Measurements from ENCODE around the gene C2orf72.
A peak's percentile ranks its signal among the peaks of the same experiment; 100 is the strongest.
"Not testable (repeated sequence)": the region's sequence is repeated elsewhere in the genome, so short reads cannot be mapped to it uniquely, and the experiment has no call there.

C2orf72 gene

GRCh38 chr2:231012463-231012862, 24.9 kb upstream of the C2orf72 start:
- DNase-seq (ENCODE audit: low read depth in 2 of 2): no peak
- no peak overlapping the region for H3K4me3 ChIP-seq (replicated peaks in 1 of 2; ENCODE audit: low read depth in 2 of 2, low read length in 2 of 2)
- no peak for TF ChIP-seq CTCF (IDR thresholded peaks at IDR 0.05; ENCODE audit: low read depth, low read length)

GRCh38 chr2:231013820-231014219, 23.5 kb upstream of the C2orf72 start:
- TF ChIP-seq CTCF (IDR thresholded peaks at IDR 0.05; ENCODE audit: low read depth, low read length): no peak
- no peak overlapping the region for H3K4me3 ChIP-seq (replicated peaks in 1 of 2; ENCODE audit: low read depth in 2 of 2, low read length in 2 of 2)
- DNase-seq (ENCODE audit: low read depth in 2 of 2): no peak

GRCh38 chr2:231015478-231015877, 21.8 kb upstream of the C2orf72 start:
- no peak overlapping the region for H3K4me3 ChIP-seq (replicated peaks in 1 of 2; ENCODE audit: low read depth in 2 of 2, low read length in 2 of 2)
- TF ChIP-seq CTCF (IDR thresholded peaks at IDR 0.05; ENCODE audit: low read depth, low read length): no peak
- DNase-seq (ENCODE audit: low read depth in 2 of 2): no peak

- DNase-seq (ENCODE audit: low read depth in 2 of 2): no peak
- no peak overlapping the region for H3K4me3 ChIP-seq (replicated peaks in 1 of 2; ENCODE audit: low read depth in 2 of 2, low read length in 2 of 2)
- no peak for TF ChIP-seq CTCF (IDR thresholded peaks at IDR 0.05; ENCODE audit: low read depth, low read length)
Measured at GRCh38 chr2:231015926-231016325, 21.4 kb upstream of the C2orf72 start.

GRCh38 chr2:231016566-231017230, 20.6 kb upstream of the C2orf72 start:
- no peak overlapping the region for H3K4me3 ChIP-seq (replicated peaks in 1 of 2; ENCODE audit: low read depth in 2 of 2, low read length in 2 of 2)
- peak in 1 of 2 donors; percentile 18 for DNase-seq (ENCODE audit: low read depth in 2 of 2)
- no peak for TF ChIP-seq CTCF (IDR thresholded peaks at IDR 0.05; ENCODE audit: low read depth, low read length)

GRCh38 chr2:231017231-231017598, 20.1 kb upstream of the C2orf72 start:
- TF ChIP-seq CTCF (IDR thresholded peaks at IDR 0.05; ENCODE audit: low read depth, low read length): no peak
- DNase-seq (ENCODE audit: low read depth in 2 of 2): no peak
- H3K4me3 ChIP-seq (replicated peaks in 1 of 2; ENCODE audit: low read depth in 2 of 2, low read length in 2 of 2): no peak overlapping the region

- no peak for DNase-seq (ENCODE audit: low read depth in 2 of 2)
- no peak for TF ChIP-seq CTCF (IDR thresholded peaks at IDR 0.05; ENCODE audit: low read depth, low read length)
- no peak overlapping the region for H3K4me3 ChIP-seq (replicated peaks in 1 of 2; ENCODE audit: low read depth in 2 of 2, low read length in 2 of 2)
Measured at GRCh38 chr2:231018184-231018583, 19.1 kb upstream of the C2orf72 start.

- not testable (repeated sequence) for DNase-seq (ENCODE audit: low read depth in 2 of 2); H3K4me3 ChIP-seq (replicated peaks in 1 of 2; ENCODE audit: low read depth in 2 of 2, low read length in 2 of 2)
Measured at GRCh38 chr2:231025059-231025458, 12.3 kb upstream of the C2orf72 start.
